Lower leg skin (tissue), 4 donors: ENCODE data around the gene HS3ST4. TPM values are rescaled to one million over a fixed set of nuclear protein-coding genes. Genes with fewer than 3 reads are reported as not detected.
"Not testable (repeated sequence)": the region's sequence is repeated elsewhere in the genome, so short reads cannot be mapped to it uniquely, and the experiment has no call there.

Source experiments
- DNase-seq, 2 donors: peaks; one replicate each; pipeline ENCODE4 v3.0.0-alpha.2; 2019; ENCODE audit warnings: low spot score in 2 of 2
- H3K4me3 ChIP-seq: fragments of 200-600 bp; sonication (generic); 2 replicates; pipeline ENCODE4 v1.5.1; 2017; ENCODE audit warnings: mild to moderate bottlenecking, low read depth; ENCODE audit not compliant: poor library complexity, severe bottlenecking
- CTCF ChIP-seq, 3 donors: fragments of 450-650 bp; IDR thresholded peaks; one replicate each; pipeline ENCODE4 v1.5.1; 2016; ENCODE audit warnings: antibody characterized with exemption in 3 of 3, mild to moderate bottlenecking in 3 of 3, moderate library complexity in 2 of 3
- POLR2A ChIP-seq, 2 donors: fragments of 450-650 bp; IDR thresholded peaks; one replicate each; pipeline ENCODE4 v1.6.1; 2016 to 2017; ENCODE audit warnings: antibody characterized with exemption in 2 of 2, mild to moderate bottlenecking in 1 of 2, moderate library complexity in 1 of 2
- WGBS, 2 donors: methylation state at CpG; one replicate each; pipeline ENCODE4 v1.1.5; 2018; 5-methylcytosine and 5-hydroxymethylcytosine counted together
- intact Hi-C: fragments of 100-400 bp; cut with DNase I; formaldehyde crosslinking; loops from one replicate; pipeline ENCODE4 v1.15.0; 2023; ENCODE audit warnings: low total_unique reads
- total RNA-seq, 4 donors: library from RNA; depleted of rRNA; stranded (reverse); fragments of >200 nt; gene quantifications; one replicate each; pipeline ENCODE4 v1.1.0, GENCODE V29; 2016

Gene HS3ST4
- total RNA-seq, 4 donors from 2014 or later = 0.17 to 2.4 (median 0.84) TPM; not detected in 1

- TF ChIP-seq POLR2A (IDR thresholded peaks at IDR 0.05) (no peak), CTCF (IDR thresholded peaks at IDR 0.05) (no peak)
- DNase-seq = no peak
- intact Hi-C loops = no loop called here
- H3K4me3 ChIP-seq = no peak overlapping the region
- 73% methylated on average over 5 of the region's 5 CpGs for WGBS, 2 donors
Measured at GRCh38 chr16:25751230-25751835, 59.6 kb downstream of the HS3ST4 start.

GRCh38 chr16:25764466-25764865 is 72.7 kb downstream of the HS3ST4 start:
- intact Hi-C loops = no loop called here

GRCh38 chr16:25771216-25771615 is 79.5 kb downstream of the HS3ST4 start:
- intact Hi-C loops = no loop called here
- DNase-seq = no peak
- TF ChIP-seq CTCF (IDR thresholded peaks at IDR 0.05) (no peak), POLR2A (IDR thresholded peaks at IDR 0.05) (no peak)
- no peak overlapping the region for H3K4me3 ChIP-seq
- 84 to 86% methylated on average over 1 of the region's 1 CpG for WGBS, 2 donors

More at GRCh38 chr16:25764466-25764865, 72.7 kb downstream of the HS3ST4 start:
- WGBS, 2 donors = 79 to 84% methylated on average over 2 of the region's 2 CpGs
- TF ChIP-seq CTCF (IDR thresholded peaks at IDR 0.05) (no peak), POLR2A (IDR thresholded peaks at IDR 0.05) (no peak)
- DNase-seq = no peak
- no peak overlapping the region for H3K4me3 ChIP-seq

GRCh38 chr16:25771812-25772568 is 80.2 kb downstream of the HS3ST4 start:
- 77 to 82% methylated on average over 5 of the region's 5 CpGs for WGBS, 2 donors
- DNase-seq = no peak
- TF ChIP-seq POLR2A (IDR thresholded peaks at IDR 0.05) (no peak), CTCF (IDR thresholded peaks at IDR 0.05) (no peak)
- intact Hi-C loops = no loop called here
- H3K4me3 ChIP-seq = no peak overlapping the region

GRCh38 chr16:25776214-25776613 is 84.5 kb downstream of the HS3ST4 start:
- intact Hi-C loops, H3K4me3 ChIP-seq, DNase-seq: not testable (repeated sequence)
- 90 to 98% methylated on average over 2 of the region's 2 CpGs for WGBS, 2 donors

GRCh38 chr16:25783226-25783625 is 91.5 kb downstream of the HS3ST4 start:
- no peak for DNase-seq
- 62 to 72% methylated on average over 1 of the region's 1 CpG for WGBS, 2 donors
- no peak overlapping the region for H3K4me3 ChIP-seq
- TF ChIP-seq POLR2A (IDR thresholded peaks at IDR 0.05) = no peak
- no peak for TF ChIP-seq CTCF (IDR thresholded peaks at IDR 0.05)
- intact Hi-C loops = no loop called here
